GM18505 (cell line): ENCODE results near the gene RAB1B.

Experiments used
- ATAC-seq: cut with Tn5 transposase; IDR thresholded peaks from one replicate; pipeline ENCODE4 v1.9.1; 2021; ENCODE audit not compliant: unreplicated experiment
- POLR2A ChIP-seq: IDR thresholded peaks from 4 replicates; pipeline ENCODE4 v1.6.1; 2011; ENCODE audit warnings: borderline replicate concordance; ENCODE audit not compliant: insufficient read depth, insufficient read length; ENCODE audit errors: extremely low read depth

The RAB1B gene

GRCh38 chr11:66230156-66230555 lies 38.3 kb upstream of the RAB1B start:
- no peak for ATAC-seq
- TF ChIP-seq POLR2A = no peak

GRCh38 chr11:66230978-66231377 lies 37.5 kb upstream of the RAB1B start:
- ATAC-seq = no peak
- TF ChIP-seq POLR2A = no peak

DNA sequence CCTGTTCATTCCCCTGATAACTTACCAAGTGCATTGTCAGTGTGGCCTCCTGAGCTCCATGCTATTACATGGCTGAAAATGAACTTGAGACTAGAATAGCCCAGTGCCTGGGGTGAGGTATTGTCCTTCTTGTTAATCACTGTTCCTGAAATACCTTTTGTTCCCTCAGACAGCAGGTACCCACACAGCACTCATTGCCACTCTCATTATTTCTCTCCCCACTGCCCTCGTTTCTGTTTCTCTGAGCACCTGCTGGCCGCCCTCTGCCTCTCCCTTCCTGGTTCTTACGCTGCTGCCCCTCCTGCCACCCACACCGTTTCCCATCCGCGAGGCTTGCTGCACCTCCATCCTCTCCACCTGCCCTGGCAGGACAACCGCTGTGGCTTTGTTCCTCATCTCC lies 36.9 kb upstream of the RAB1B start:
- no peak for TF ChIP-seq POLR2A
- no peak for ATAC-seq

- no peak for TF ChIP-seq POLR2A
- no peak for ATAC-seq
These were observed 35.7 kb upstream of the RAB1B start for GRCh38 chr11:66232769-66233168.

DNA sequence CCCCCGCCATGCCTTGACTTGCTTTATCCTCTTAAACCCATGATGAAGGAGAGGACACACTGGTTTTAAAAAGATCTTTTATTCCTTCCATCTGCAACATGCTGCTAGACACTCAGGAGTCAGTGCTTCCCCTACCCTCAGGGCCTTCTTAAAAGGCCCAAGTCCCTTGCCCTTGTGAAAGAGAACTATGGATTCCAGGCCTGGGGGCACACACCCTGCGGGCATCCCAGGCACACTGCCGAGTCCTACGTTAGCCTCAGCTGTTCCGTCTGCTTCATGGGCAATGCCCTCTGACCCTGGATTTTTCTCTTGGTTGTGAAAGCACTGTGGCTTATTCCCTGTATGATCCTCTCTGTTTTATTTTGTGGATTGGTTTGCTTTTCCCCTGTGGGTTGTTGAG lies 35.1 kb upstream of the RAB1B start:
- TF ChIP-seq POLR2A = no peak
- ATAC-seq = no peak

GRCh38 chr11:66235141-66235540 lies 33.3 kb upstream of the RAB1B start:
- no peak for ATAC-seq
- TF ChIP-seq POLR2A = no peak

DNA sequence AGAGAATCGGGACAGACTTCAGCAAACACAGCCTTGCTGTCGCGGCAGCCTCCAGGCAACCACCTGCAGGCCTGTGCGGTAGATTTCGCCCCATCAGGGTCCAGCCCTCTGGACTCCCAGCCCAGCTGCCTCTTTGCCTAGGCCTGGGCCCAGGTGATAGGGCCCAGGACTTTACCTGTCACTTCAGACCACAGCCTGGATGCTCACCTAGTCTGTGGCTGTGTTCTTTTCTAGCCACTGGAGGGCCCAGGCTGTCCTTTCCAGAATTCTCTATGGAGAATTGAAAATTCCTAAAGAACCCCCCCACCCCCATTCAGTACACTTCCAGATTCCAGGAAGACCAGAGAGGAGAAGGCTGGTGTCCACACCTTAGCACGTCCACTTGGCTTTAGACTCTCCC lies 30.6 kb upstream of the RAB1B start:
- ATAC-seq = no peak
- no peak for TF ChIP-seq POLR2A

DNA sequence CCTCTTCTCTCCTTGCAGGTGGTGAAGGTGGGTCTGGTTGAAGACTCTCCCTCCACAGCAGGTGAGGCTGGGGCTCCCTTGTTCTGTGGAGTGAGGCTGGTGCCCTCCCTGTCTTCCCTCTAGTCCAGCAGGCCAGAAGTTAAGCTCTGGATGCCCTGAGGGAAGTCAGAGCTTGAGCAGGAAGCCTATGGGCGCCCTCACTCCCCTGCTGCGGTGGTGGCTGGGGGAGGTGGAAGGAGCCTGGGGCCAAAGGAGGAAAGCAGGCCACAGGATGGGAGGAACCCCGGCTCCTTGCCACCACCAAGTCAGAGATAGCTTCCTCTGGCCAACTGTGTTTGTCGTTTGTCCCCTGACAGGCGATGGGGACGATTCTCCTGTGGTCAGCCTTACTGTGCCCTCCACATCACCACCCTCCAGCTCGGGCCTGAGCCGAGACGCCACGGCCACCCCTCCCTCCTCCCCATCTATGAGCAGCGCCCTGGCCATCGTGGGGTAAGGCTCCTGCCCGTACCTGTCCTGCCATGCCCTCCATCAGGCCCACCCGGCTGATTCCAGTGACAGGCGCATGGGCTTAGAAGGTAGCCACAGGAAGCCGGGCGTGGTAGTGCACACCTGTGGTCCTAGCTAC lies 29.5 kb upstream of the RAB1B start:
- no peak for TF ChIP-seq POLR2A
- no peak for ATAC-seq

GRCh38 chr11:66239511-66239910 lies 28.9 kb upstream of the RAB1B start:
- no peak for TF ChIP-seq POLR2A
- no peak for ATAC-seq

DNA sequence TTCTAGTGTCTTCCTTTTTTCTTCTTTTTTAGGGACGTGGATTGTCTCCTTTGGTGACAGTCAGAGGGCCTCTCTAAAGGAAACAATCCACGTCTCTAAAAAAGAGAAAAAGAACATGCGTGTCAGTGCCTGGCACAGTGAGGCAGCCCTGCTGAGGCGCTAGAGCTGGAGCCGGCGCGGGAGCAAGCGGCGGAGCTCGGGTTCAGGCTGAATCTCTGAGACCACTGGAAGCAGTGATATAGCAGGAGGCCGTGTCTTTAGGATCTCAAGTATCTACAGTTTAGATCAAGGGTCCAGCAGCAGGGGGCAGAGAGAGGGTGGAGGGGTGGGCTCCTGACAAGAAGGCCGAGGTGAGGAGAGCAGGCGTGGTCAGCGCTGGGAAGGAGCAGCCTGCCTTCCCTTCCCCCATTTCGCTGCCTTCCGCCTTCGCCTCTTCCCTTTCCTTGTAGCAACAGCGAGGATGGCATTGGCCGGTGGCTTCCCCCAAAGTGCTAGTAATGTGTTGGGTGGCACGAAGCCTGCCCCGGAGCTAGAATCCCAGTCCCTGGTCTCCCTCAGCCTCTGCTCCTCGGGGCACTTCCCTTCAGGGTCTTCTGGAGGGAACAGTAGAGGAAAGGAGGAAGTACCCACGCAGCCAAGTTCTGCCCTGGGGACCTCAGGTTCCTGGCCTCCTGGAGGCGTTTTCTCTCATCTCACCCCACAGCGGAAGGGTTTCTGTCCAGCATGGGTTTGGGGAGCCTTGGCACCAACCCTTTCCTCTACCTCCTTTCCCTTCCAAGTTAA lies 28.2 kb upstream of the RAB1B start:
- no peak for TF ChIP-seq POLR2A
- ATAC-seq = no peak

- TF ChIP-seq POLR2A = no peak
- no peak for ATAC-seq
These were observed 27.7 kb upstream of the RAB1B start for GRCh38 chr11:66240781-66241136.

DNA sequence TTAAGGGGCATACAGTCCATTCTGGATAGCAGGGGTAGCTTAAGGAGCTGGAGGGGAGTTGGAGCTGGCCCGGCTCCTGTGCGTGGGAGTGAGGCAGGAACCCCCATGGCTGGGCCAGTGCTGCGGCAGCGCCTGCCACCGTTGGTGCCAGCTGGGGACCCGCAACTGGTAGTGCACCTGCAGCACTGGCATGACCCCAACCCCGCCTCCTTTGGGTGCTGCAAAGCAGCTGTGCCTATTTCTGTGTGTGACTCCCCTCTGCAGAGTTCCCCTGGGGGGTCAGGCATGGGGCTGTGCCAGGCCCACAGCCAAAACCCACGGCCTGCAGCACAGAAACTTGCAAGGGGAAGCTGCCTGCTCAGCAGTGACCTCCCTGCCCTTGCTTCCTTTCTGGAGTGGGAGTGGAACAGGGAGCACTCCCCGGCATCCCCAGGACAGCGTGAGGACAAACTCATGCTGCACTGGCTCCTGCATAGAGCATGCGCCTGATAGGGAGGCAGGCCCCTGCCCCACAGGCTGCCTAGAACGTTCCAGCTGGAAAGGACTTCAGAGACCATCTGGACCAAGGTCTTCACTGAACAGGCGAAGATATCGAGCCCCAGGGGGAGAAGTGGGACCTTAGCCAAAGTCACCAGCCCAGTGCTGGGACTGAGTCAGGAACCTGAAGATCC lies 26.2 kb upstream of the RAB1B start:
- no peak for ATAC-seq
- TF ChIP-seq POLR2A = no peak

DNA sequence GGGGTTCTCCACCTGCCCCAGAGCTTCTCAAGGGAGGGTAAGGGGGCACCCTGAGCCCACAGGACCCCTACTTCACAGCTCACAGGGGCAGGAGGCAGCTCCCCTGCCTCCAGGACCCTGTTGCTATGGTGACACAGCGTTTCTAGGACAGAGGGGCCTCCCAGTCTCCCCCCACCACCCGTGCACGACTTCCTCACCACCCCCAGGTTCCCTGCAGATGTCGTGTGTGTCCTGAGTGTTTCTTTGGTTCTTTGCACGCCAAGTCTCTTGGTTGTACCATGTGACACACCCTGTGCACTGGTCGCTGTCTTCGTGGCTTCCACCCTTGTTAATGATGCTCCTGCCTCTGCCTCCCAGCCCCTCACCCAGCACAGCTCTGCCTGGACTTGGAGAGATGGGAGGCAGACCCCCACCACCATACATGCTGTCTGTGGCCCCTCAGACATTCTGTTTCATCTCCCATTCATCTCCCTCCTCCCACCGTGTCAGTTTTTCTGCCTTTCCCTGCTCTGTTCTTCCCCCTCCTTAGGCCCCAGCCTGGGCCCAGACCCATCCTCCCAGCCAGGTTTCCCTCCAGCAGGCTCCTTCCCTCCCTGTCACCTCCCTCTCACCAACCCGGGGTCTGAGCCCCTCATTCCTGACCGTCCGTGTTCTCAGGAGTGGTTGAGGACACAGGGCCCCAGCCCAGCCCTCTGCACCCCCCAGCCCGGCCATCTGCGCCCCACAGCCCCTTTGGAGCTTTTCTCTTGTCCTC lies 24.5 kb upstream of the RAB1B start:
- TF ChIP-seq POLR2A = no peak

DNA sequence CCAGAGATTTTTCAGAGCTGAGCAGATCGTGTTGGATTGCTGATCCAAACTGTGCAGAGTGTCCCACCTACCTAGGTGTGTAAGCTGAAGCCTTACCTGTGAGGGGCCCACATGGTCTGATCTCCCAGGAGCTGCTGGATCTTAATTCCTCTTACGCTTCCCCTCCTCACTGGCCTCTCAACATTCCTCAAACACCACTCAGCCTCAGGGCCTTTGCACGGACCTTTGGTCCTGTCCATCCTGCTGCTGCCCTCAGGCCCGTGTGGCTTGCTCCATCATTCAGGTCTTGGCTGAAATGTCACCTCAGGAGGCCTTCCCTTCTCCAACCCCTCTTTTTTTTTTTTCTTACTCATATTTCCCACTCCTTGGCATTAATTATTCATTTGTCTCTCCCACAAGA lies 21.1 kb upstream of the RAB1B start:
- no peak for ATAC-seq
- no peak for TF ChIP-seq POLR2A

More for the DNA sequence above, 24.5 kb upstream of the RAB1B start:
- ATAC-seq = no peak

- TF ChIP-seq POLR2A = no peak
- ATAC-seq = no peak
These were observed 20.6 kb upstream of the RAB1B start for GRCh38 chr11:66247801-66248200.
